ENCODE results near the gene ZKSCAN5. TPM values are rescaled to one million over a fixed set of nuclear protein-coding genes. Genes with fewer than 3 reads are reported as not detected.
A peak's percentile ranks its signal among the peaks of the same experiment; 100 is the strongest.

The ZKSCAN5 gene
- total RNA-seq, 2 donors from 2014 or later: 14.9 to 18.2 TPM

DNA sequence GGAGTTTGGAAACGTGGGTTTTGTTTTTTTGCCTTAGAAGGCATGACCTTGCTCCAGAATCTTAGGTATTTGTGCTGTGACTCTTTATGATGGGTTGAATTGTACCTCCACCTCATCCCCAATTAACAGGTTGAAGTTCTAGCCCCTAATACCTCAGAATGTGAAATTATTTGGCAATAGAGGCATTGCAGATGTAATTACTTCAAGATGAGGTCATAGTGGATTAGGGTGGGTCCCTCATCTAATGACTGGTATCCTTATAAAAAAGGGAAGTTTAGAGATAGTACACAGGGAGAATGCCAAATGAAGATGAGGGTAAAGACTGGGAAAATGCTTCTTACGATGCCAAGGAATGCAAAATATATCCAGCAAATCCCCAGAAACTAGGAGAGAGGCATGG, 50.5 kb downstream of the ZKSCAN5 start:
- Histone ChIP-seq H3K27ac (ENCODE audit: low read depth, low read length) (no peak overlapping the region), H3K36me3 (ENCODE audit: control insufficient read depth, insufficient read depth, low read length) (peaks cover 20% of the 10 kb centered on the region), H3K27me3 (ENCODE audit: control insufficient read depth, insufficient read depth, low read length, poor library complexity, severe bottlenecking) (no peaks in the 10 kb centered on the region), H3K9me3 (ENCODE audit: control insufficient read depth, low read length) (no peaks in the 10 kb centered on the region), H3K4me1 (ENCODE audit: control insufficient read depth, insufficient read depth, low read length) (no peaks in the 10 kb centered on the region), H3K9ac (ENCODE audit: extremely low read depth, low read length, poor library complexity, severe bottlenecking) (no peak overlapping the region), H3K4me3 (ENCODE audit: low read length) (no peak overlapping the region)
- peaks cover 13% of the 10 kb centered on the region for H3K36me3 Mint-ChIP-seq (ENCODE audit: low read depth)
- peaks cover 9% of the 10 kb centered on the region for H3K9me3 Mint-ChIP-seq
- TF ChIP-seq, protein P1, sequence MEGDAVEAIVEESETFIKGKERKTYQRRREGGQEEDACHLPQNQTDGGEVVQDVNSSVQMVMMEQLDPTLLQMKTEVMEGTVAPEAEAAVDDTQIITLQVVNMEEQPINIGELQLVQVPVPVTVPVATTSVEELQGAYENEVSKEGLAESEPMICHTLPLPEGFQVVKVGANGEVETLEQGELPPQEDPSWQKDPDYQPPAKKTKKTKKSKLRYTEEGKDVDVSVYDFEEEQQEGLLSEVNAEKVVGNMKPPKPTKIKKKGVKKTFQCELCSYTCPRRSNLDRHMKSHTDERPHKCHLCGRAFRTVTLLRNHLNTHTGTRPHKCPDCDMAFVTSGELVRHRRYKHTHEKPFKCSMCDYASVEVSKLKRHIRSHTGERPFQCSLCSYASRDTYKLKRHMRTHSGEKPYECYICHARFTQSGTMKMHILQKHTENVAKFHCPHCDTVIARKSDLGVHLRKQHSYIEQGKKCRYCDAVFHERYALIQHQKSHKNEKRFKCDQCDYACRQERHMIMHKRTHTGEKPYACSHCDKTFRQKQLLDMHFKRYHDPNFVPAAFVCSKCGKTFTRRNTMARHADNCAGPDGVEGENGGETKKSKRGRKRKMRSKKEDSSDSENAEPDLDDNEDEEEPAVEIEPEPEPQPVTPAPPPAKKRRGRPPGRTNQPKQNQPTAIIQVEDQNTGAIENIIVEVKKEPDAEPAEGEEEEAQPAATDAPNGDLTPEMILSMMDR (conservative IDR thresholded peaks at IDR 0.05): no peak
- DNase-seq: no peak
- 84 to 100% methylated on average over 1 to 2 of the region's 2 CpGs for WGBS, 2 experiments (ENCODE audit: insufficient coverage in 1 of 2, insufficient read length in 1 of 2)
- H3K27ac Mint-ChIP-seq: no peak overlapping the region
- H3K4me1 Mint-ChIP-seq: peaks cover 10% of the 10 kb centered on the region
- H3K4me3 Mint-ChIP-seq: no peak overlapping the region
- no peaks in the 10 kb centered on the region for H3K27me3 Mint-ChIP-seq (ENCODE audit: insufficient read depth)

DNA sequence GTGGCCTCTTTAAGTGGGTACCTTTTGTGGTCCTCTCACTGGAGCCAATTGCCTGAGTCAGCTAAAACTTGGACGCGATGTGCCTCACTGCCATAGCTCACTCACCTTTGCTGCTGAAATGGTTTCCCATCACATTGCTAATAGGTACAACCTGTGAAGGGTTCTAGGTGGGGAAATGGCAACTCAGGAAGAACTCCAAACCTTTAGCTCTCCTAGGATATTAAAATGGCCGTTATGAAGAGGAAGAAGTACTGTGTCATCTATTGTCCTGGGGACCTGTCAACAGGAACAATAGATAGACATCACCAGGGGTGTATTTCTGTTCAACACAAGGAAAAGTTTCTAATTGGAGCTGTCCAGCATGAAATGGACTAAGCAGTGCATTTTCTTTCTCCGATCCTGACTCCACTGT, 52.7 kb downstream of the ZKSCAN5 start:
- Histone ChIP-seq H3K9ac (ENCODE audit: extremely low read depth, low read length, poor library complexity, severe bottlenecking) (peak overlapping the region; percentile 98), H3K4me1 (ENCODE audit: control insufficient read depth, insufficient read depth, low read length) (no peaks in the 10 kb centered on the region), H3K9me3 (ENCODE audit: control insufficient read depth, low read length) (no peaks in the 10 kb centered on the region), H3K27me3 (ENCODE audit: control insufficient read depth, insufficient read depth, low read length, poor library complexity, severe bottlenecking) (no peaks in the 10 kb centered on the region), H3K4me3 (ENCODE audit: low read length) (peak overlapping the region; percentile 99), H3K36me3 (ENCODE audit: control insufficient read depth, insufficient read depth, low read length) (peaks cover 40% of the 10 kb centered on the region), H3K27ac (ENCODE audit: low read depth, low read length) (no peak overlapping the region)
- no peaks in the 10 kb centered on the region for H3K27me3 Mint-ChIP-seq (ENCODE audit: insufficient read depth)
- no peak for DNase-seq
- WGBS, 2 experiments (ENCODE audit: insufficient coverage in 1 of 2, insufficient read length in 1 of 2): 91 to 93% methylated on average over 3 to 4 of the region's 4 CpGs
- peaks cover 24% of the 10 kb centered on the region for H3K36me3 Mint-ChIP-seq (ENCODE audit: low read depth)
- TF ChIP-seq, protein P1 (conservative IDR thresholded peaks at IDR 0.05): no peak
- peak overlapping the region; percentile 99 for H3K4me3 Mint-ChIP-seq
- H3K27ac Mint-ChIP-seq: no peak overlapping the region
- H3K9me3 Mint-ChIP-seq: no peaks in the 10 kb centered on the region
- H3K4me1 Mint-ChIP-seq: peaks cover 10% of the 10 kb centered on the region

DNA sequence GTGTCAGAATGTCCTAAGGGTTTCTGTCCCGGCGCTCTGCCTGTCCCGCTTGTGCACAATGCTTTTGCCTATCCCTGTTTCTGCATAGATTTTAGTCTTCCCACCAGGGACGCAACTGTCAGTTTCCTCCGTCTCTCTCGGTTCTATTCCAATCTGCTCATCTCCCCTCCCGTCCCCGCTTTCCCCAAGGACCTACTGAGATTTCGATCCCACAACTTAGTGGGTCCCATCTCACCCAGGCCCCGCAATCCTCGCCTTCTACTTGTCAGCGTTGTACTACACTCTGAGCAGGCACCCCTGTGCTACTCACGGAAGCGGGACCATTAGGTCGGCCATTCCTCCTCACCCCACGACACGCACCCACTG, 53.5 kb downstream of the ZKSCAN5 start:
- no peak for DNase-seq
- H3K4me1 ChIP-seq (ENCODE audit: control insufficient read depth, insufficient read depth, low read length): no peaks in the 10 kb centered on the region
- H3K36me3 ChIP-seq (ENCODE audit: control insufficient read depth, insufficient read depth, low read length): peaks cover 47% of the 10 kb centered on the region
- H3K27ac Mint-ChIP-seq: peak overlapping the region; percentile 90
- H3K9me3 Mint-ChIP-seq: no peaks in the 10 kb centered on the region
- H3K4me3 Mint-ChIP-seq: peak overlapping the region; percentile 99
- 1 to 4% methylated on average over 6 to 17 of the region's 17 CpGs for WGBS, 2 experiments (ENCODE audit: insufficient coverage in 1 of 2, insufficient read length in 1 of 2)
- TF ChIP-seq, protein P1 (conservative IDR thresholded peaks at IDR 0.05): no peak
- H3K9me3 ChIP-seq (ENCODE audit: control insufficient read depth, low read length): no peaks in the 10 kb centered on the region
- peak overlapping the region; percentile 98 for H3K9ac ChIP-seq (ENCODE audit: extremely low read depth, low read length, poor library complexity, severe bottlenecking)
- peak overlapping the region; percentile 99 for H3K4me3 ChIP-seq (ENCODE audit: low read length)
- peak overlapping the region; percentile 93 for H3K27ac ChIP-seq (ENCODE audit: low read depth, low read length)
- no peaks in the 10 kb centered on the region for H3K27me3 ChIP-seq (ENCODE audit: control insufficient read depth, insufficient read depth, low read length, poor library complexity, severe bottlenecking)
- no peaks in the 10 kb centered on the region for H3K27me3 Mint-ChIP-seq (ENCODE audit: insufficient read depth)
- peaks cover 14% of the 10 kb centered on the region for H3K4me1 Mint-ChIP-seq
- H3K36me3 Mint-ChIP-seq (ENCODE audit: low read depth): peaks cover 32% of the 10 kb centered on the region

Measured in endodermal cell (in vitro differentiated cells).